HG03521 (cell line): ENCODE measurements around the gene CT45A7.
"Not testable (repeated sequence)": the region's sequence is repeated elsewhere in the genome, so short reads cannot be mapped to it uniquely, and the experiment has no call there.

Experiments
- ATAC-seq: cut with Tn5 transposase; IDR thresholded peaks from one replicate; pipeline ENCODE4 v1.9.1; 2021; ENCODE audit warnings: mild to moderate bottlenecking, moderate library complexity; ENCODE audit not compliant: unreplicated experiment

Gene CT45A7

DNA sequence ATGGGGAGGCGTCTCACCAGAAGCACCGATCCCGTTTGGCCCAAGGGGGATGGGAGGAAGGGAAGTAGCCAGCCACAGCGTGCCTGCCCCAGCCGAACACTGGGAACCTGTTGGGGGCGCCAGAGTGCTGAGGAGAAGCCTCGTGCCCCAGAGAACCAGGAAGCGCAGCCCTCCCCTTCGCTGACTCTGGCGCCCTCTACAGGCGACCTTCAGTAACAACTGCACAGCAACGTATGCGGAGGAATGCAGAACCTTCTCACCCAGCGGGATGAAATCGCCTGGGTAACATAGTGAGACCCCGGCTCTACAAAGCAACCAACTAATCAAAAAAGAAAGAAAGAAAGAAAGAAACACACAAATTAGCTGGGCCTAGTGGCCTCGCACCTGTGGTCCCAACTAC lies at the start of gene CT45A7:
CT45A7 (minus strand) TSS at position 101 of the 400 bp plus-strand sequence. CDS start 3,747 bp downstream, outside the sequence.
- ATAC-seq = not testable (repeated sequence)

DNA sequence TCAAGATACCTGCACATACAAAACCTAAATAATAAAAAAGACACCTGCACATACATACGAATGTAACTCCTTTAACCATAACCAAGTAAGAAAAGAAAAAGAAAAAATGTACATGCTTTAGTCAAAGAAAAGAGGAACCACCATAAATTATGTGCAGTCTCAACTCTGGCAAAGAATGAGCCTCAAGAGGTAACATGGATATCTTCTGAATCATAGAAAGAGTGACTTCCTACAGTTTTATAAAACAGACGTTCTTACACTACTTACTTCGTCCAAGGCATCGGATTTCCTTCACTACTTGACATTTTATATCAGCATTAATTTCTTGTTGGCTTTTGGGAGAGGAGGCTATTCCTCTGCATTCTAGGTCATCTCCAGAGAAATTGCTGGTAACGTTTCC lies 45.7 kb upstream of the CT45A7 start:
- ATAC-seq = not testable (repeated sequence)

GRCh38 chrX:135871712-135872111 lies 34.6 kb upstream of the CT45A7 start, which contains the start of gene CT45A9:
Gene CT45A9, minus strand, starts transcription at chrX:135871812. Its CDS starts 3,751 bp downstream, at chrX:135868061.
- not testable (repeated sequence) for ATAC-seq

GRCh38 chrX:135854438-135854837 lies 17.4 kb upstream of the CT45A7 start, which contains the start of gene CT45A8:
Gene CT45A8, minus strand, starts transcription at chrX:135854538. Its CDS starts 3,755 bp downstream, at chrX:135850783.
- not testable (repeated sequence) for ATAC-seq

DNA sequence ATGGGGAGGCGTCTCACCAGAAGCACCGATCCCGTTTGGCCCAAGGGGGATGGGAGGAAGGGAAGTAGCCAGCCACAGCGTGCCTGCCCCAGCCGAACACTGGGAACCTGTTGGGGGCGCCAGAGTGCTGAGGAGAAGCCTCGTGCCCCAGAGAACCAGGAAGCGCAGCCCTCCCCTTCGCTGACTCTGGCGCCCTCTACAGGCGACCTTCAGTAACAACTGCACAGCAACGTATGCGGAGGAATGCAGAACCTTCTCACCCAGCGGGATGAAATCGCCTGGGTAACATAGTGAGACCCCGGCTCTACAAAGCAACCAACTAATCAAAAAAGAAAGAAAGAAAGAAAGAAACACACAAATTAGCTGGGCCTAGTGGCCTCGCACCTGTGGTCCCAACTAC lies 17.2 kb downstream of the CT45A7 start, which contains the start of gene CT45A2:
CT45A2 (minus strand) TSS at position 101 of the 400 bp plus-strand sequence. CDS start 3,747 bp downstream, outside the sequence.
- not testable (repeated sequence) for ATAC-seq

- ATAC-seq = not testable (repeated sequence)
Observed at GRCh38 chrX:135802687-135803086, 34.4 kb downstream of the CT45A7 start, which contains the start of gene CT45A6. Gene CT45A6, minus strand, starts transcription at chrX:135802787. Its CDS starts 3,794 bp downstream, at chrX:135798993.

DNA sequence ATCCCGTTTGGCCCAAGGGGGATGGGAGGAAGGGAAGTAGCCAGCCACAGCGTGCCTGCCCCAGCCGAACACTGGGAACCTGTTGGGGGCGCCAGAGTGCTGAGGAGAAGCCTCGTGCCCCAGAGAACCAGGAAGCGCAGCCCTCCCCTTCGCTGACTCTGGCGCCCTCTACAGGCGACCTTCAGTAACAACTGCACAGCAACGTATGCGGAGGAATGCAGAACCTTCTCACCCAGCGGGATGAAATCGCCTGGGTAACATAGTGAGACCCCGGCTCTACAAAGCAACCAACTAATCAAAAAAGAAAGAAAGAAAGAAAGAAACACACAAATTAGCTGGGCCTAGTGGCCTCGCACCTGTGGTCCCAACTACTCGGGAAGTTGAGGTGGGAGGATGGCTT lies 51.7 kb downstream of the CT45A7 start, which contains the start of gene CT45A5:
CT45A5 (minus strand) TSS at position 101 of the 400 bp plus-strand sequence. CDS start 3,774 bp downstream, outside the sequence.
- ATAC-seq = not testable (repeated sequence)
